ENCODE measurements around the gene PDRG1.
"Not testable (repeated sequence)": the region's sequence is repeated elsewhere in the genome, so short reads cannot be mapped to it uniquely, and the experiment has no call there.

The PDRG1 gene

DNA sequence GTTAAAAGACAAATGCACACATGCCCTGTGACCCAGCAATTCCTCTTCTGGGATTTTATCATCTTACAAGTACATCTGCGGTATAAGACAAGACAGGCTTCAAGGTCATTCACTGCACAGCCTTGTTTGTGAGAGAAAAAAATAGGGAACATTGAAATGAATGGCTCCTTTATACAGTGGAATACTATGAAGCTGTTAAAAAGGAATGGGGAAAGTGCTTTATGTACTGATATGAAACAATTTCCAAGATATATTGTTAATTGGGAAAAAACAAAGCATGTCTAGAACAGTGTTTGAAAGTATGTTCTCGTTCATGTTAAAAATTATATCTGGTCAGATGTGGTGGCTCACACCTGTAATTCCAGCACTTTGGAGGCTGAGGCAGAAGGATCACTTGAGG is 25.4 kb downstream of the PDRG1 start:
- DNase-seq (ENCODE audit: low spot score), result no peak

- DNase-seq (ENCODE audit: low spot score), result no peak
These were observed 26.2 kb downstream of the PDRG1 start for GRCh38 chr20:31925631-31926030.

GRCh38 chr20:31924561-31924960 is 27.3 kb downstream of the PDRG1 start:
- DNase-seq (ENCODE audit: low spot score), result no peak

- no peak for DNase-seq (ENCODE audit: low spot score)
These were observed 28.2 kb downstream of the PDRG1 start for GRCh38 chr20:31923388-31924331.

DNA sequence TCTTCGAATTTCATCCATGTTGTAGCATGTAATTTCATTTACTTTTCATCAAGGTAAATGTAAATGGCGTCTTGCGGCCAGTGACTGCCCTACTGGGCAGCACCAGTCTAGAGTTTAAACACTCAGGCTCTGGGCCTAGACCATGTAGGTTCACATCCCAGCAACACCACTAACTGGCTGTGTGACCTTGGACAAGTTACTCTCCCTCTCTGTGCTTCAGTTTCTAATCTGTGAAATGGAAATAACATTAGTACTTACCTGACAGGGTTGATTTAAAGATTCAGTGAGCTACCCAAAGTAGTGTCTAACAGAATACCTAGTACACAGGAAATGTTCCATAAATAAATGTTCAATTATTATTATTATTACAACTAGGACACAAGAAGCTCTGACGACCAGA is 29.3 kb downstream of the PDRG1 start:
- DNase-seq (ENCODE audit: low spot score), result no peak

DNA sequence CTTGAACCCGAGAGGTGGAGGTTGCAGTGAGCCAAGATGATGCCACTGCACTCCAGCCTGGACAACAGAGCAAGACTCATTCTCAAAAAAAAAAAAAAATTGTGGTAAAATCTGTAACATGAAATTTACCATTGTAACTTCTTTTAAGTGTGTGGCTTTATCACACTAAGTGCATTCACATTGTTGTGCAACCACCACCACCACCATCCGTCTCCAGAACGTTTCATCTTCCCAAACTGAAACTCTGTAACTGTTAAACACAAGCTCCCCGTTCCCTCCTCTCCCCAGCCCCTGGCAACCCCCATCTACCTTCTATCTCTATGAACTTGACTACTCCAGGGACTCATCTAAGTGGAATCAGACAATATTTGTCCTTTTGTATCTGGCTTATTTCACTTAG is 29.7 kb downstream of the PDRG1 start:
- DNase-seq (ENCODE audit: low spot score), result no peak

DNA sequence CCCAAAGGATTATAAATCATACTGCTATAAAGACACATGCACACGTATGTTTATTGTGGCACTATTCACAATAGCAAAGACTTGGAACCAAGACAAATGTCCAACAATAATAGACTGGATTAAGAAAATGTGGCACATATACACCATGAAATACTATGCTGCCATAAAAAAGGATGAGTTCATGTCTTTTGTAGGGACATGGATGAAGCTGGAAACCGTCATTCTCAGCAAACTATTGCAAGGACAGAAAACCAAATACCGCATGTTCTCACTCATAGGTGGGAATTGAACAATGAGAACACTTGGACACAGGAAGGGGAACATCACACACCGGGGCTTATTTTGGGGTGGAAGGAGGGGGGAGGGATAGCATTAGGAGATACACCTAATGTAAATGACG is 30.4 kb downstream of the PDRG1 start:
- not testable (repeated sequence) for DNase-seq (ENCODE audit: low spot score)

GRCh38 chr20:31920275-31920855 is 31.5 kb downstream of the PDRG1 start:
- DNase-seq (ENCODE audit: low spot score), result no peak

- DNase-seq (ENCODE audit: low spot score), result no peak
These were observed 32.3 kb downstream of the PDRG1 start for GRCh38 chr20:31919410-31920155.

DNA sequence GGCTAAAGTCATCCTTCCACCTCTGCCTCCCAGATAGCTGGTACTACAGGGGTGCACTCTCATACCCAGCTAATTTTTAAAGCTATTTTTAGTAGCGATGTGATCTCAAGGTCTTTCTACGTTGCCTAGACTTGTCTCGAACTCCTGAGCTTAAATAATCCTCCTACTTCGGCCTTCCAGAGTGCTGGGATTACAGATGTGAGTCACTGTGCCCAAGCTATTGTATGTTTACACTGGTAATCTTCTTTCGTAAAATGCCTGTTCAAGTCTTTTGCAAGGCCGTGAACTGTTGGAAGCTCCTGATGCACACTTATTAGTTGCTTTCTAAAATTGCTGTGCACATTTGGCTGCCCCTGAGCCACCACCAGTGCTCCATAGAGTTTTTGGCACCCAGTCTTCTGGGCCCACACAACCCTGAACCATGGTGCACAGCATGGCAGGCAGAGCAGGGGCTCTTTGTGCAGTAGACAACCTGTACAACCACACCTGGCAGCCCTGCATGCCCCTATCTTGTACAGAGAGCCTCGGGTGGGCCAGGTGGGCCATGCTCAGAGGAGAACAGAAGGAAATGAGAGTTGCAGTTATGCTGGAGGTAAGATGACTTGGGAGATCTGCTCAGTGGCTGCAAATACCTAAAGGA is 33.3 kb downstream of the PDRG1 start:
- no peak for DNase-seq (ENCODE audit: low spot score)

- not testable (repeated sequence) for DNase-seq (ENCODE audit: low spot score)
These were observed 33.9 kb downstream of the PDRG1 start for GRCh38 chr20:31917962-31918412.

- DNase-seq (ENCODE audit: low spot score), result no peak
These were observed 35.1 kb downstream of the PDRG1 start for GRCh38 chr20:31916708-31917107.

GRCh38 chr20:31915491-31916280 is 36.2 kb downstream of the PDRG1 start:
- DNase-seq (ENCODE audit: low spot score), result no peak

- DNase-seq (ENCODE audit: low spot score), result no peak
These were observed 37.7 kb downstream of the PDRG1 start for GRCh38 chr20:31914170-31914569.

DNA sequence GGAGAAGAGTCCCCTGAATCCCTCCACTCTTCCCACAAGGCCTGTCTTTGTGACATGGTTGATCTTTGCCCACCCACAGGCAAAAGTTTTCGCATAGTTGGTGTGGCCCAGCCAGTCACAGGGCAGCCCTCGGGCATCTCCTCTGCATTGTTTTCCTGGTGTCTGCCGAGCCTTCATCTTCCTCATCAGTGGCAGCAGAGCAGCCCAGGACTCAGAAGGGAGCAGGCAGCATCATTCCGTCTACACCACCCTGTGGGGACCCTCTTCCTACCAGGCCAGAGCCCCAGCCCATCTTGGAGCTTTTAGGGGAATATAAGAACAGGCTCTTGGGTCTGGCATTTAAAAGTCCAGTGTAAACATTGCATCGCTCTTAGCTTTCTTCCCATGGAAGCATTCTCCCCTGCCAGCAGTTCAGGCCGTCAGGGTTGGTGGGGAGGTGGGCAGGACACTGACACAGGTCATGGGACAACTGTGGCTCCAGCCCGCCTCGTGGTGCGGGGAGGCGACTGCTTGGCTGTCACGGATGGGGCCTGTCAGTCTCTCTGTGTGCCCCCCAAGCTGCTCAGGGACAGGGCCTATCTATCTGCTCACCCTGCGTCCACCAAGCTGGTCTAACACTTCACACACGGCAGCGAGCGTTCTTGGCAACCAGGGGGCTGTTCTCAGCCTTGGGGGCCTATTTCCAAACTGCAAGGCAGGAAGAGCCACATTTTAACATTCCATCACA is 38.3 kb downstream of the PDRG1 start:
- DNase-seq (ENCODE audit: low spot score), result no peak

DNA sequence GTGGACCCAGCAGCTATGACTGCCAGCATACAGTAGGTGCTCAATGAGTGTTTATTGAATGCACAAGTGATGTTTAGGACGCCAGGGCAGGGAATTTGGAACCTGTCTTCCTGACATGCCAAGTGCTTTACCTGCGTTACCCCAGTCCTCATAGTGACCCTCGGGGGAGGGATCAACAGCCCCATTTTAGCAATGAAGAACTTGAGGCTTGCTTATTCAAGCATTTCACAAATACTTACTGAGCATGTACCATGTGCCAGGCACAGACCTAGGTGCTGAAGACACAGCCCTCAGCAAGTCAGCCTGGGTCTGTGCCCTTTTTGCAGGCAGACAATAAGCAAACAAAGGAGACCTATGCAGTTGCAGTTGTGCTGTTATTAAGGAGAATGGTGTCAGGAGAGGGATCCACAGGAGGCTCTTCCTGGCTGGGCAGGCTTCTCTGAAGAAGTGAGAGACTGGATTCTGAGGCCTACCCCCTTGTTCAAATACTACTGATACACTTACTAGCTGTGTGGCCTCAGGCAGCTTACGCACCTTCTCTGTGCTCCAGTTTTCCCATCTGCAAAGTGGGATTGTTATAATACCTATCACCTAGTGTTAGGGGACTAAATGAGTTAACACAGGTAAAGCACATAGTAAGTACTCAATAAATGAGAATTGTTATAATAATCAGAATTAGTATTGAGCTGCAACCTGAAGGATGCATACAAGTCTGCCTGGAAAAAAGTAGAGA is 41.6 kb downstream of the PDRG1 start:
- DNase-seq (ENCODE audit: low spot score), result no peak

- no peak for DNase-seq (ENCODE audit: low spot score)
These were observed 42.4 kb downstream of the PDRG1 start for GRCh38 chr20:31909253-31910070.

DNA sequence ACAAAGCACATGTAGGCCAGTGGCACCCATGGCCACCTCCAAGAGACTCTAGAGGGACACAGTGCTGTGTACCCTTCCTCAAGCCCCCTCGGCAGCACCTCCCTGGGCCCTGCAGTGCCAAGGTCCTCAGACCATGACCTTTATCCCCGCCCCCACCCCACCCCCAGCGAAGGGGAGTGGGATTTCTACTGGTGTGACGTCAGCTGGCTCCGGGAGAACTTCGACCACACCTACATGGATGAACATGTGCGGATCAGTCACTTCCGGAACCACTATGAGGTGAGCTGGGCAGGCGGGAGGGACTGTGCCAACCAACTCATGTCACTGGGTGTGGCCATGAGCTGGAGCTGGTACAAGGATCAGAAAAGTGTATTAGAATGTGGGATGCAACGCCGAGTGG is 43.4 kb downstream of the PDRG1 start:
- DNase-seq (ENCODE audit: low spot score), result no peak

DNA sequence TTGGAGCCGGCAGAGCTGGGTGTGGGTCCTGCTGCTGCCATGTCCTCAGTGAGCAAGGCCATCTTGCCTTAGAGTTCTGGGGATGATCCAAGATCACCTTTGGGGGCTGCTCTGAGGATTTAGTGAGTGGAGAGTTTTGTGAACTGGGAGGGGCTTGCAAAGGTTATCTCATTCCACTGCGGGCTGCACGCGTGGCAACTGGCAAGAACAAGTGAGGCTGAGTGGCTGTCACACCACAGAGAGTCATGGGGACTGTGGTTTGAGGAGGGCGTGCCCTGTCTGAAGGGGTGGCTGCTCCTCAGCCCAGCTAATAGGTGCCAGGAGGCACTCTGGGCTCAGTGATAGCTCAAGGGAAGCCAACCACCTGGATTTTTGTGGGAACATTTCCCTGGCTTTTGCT is 43.8 kb downstream of the PDRG1 start:
- no peak for DNase-seq (ENCODE audit: low spot score)

Data from hematopoietic multipotent progenitor cell treated with erythropoietin and hydrocortisone succinate and interleukin-3 and kit ligand, for 15 days (in vitro differentiated cells).